Mucosa of rectum (tissue), 2 donors: ENCODE data around the gene CDC26.

Source experiments
- H3K27ac ChIP-seq, 2 donors: one replicate each; pipeline ENCODE4 v1.7.0; 2013; ENCODE audit warnings: inconsistent platforms in 2 of 2, low read depth in 2 of 2, low read length in 2 of 2
- H3K27me3 ChIP-seq, 2 donors: one replicate each; pipeline ENCODE4 v1.7.0; 2013; ENCODE audit warnings: low read length in 2 of 2; ENCODE audit not compliant: control insufficient read depth in 2 of 2, insufficient read depth in 2 of 2
- H3K36me3 ChIP-seq, 2 donors: one replicate each; pipeline ENCODE4 v1.7.0; 2013; ENCODE audit warnings: low read length in 2 of 2; ENCODE audit not compliant: control insufficient read depth in 2 of 2, insufficient read depth in 2 of 2
- H3K4me1 ChIP-seq, 2 donors: one replicate each; pipeline ENCODE4 v1.7.0; 2013; ENCODE audit warnings: low read length in 2 of 2, mild to moderate bottlenecking in 1 of 2; ENCODE audit not compliant: control insufficient read depth in 2 of 2, insufficient read depth in 2 of 2
- H3K4me3 ChIP-seq, 2 donors: one replicate each; pipeline ENCODE4 v1.7.0; 2013; ENCODE audit warnings: low read length in 2 of 2
- H3K9ac ChIP-seq, 2 donors: one replicate each; pipeline ENCODE4 v1.7.0; 2013; ENCODE audit warnings: low read length in 2 of 2, low read depth in 1 of 2, mild to moderate bottlenecking in 1 of 2
- H3K9me3 ChIP-seq, 2 donors: one replicate each; pipeline ENCODE4 v1.7.0; 2013; ENCODE audit warnings: low read length in 2 of 2; ENCODE audit not compliant: control insufficient read depth in 2 of 2
- donor health status: healthy.
- donor health status: Normal muscosa, but diverticular disease.

Gene CDC26

GRCh38 chr9:113223963-113224362 lies 51.4 kb downstream of the CDC26 start:
- no peak overlapping the region for H3K9ac ChIP-seq
- no peaks in the 10 kb centered on the region for H3K27me3 ChIP-seq
- no peaks in the 10 kb centered on the region for H3K36me3 ChIP-seq
- H3K4me1 ChIP-seq, result peaks cover 4 to 21% of the 10 kb centered on the region in 2 donors
- no peak overlapping the region for H3K4me3 ChIP-seq
- no peak overlapping the region for H3K27ac ChIP-seq
- H3K9me3 ChIP-seq, result no peaks in the 10 kb centered on the region

DNA sequence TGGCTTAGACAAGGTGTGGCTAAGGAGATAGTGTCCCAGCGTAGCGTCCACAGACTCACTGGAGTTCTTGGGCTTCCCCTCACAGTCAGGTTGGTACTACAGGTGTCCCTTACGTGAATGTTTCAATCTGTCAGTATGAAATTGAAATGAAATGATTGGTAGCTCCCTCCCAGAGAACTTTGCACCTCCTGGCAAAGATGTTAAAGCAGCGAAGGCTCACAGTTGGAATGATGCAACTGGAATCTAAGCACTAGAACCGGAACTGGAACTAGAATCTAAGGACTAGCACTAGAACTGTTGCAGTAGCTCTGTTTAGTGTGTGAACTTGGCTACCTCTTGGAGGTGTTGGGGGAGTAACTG lies 52.9 kb downstream of the CDC26 start:
- Histone ChIP-seq H3K4me1 (peaks cover 4 to 21% of the 10 kb centered on the region in 2 donors), H3K9ac (peak overlapping the region; percentile 94 to 98)

GRCh38 chr9:113221800-113222481 lies 53.4 kb downstream of the CDC26 start:
- Histone ChIP-seq H3K27ac (peak overlapping the region; percentile 81 to 85), H3K36me3 (no peaks in the 10 kb centered on the region), H3K4me3 (peak overlapping the region; percentile 95 to 96), H3K27me3 (no peaks in the 10 kb centered on the region), H3K4me1 (peaks cover 4 to 21% of the 10 kb centered on the region in 2 donors), H3K9ac (peak overlapping the region; percentile 94 to 98), H3K9me3 (no peaks in the 10 kb centered on the region)

More for the DNA sequence above, 52.9 kb downstream of the CDC26 start:
- Histone ChIP-seq H3K9me3 (no peaks in the 10 kb centered on the region), H3K27me3 (no peaks in the 10 kb centered on the region), H3K4me3 (peak overlapping the region; percentile 95 to 96), H3K36me3 (no peaks in the 10 kb centered on the region), H3K27ac (peak overlapping the region; percentile 81 to 85)

DNA sequence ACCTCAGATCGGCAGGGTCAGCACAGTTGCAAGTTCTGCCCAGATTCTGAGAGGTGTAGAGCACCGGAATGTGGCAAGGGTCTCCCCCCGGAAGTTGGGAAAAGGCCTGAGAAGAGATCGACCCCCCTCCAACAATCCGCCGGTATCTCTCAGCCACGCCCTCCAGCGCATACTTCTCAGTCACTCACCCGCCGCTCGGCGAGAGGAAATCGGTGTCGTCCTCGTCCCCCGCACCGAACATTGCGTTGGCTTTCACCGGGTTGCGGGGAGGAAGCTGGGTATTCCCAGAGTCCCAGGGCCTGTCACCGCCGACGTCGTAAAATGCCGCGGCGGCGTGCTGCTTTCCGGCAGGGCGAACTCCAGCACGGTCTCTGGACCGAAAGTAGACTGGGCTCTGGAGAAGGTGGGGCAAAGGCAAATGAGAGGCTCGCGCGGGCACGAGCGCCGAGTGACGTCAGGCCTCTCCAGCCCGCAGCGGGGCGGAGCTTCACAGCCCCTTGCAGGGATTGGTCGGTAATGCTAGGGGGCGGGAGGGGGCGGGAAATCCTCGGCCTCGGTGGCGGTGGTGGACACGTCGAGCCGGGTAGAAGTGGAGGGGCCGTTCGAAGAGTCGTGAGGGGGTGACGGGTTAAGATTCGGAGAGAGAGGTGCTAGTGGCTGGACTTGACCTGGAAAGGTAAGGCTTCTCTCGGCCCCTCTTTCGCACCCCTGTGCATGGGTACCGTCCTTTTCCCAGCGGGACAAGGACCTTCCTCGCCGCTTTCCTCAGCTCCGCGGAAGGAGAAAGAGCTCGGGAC lies 54.2 kb downstream of the CDC26 start, which contains the start of the genes FKBP15 and SLC31A1:
FKBP15 (minus strand) TSS at position 275 of the 797 bp plus-strand sequence; CDS start at position 241, 34 bp downstream.
SLC31A1 (plus strand) TSS at position 542 of the 797 bp plus-strand sequence. CDS start 34,605 bp downstream, outside the sequence.
- H3K9me3 ChIP-seq, result no peaks in the 10 kb centered on the region
- H3K4me3 ChIP-seq, result peak within 1 kb of the TSS; percentile 95 to 96
- H3K9ac ChIP-seq, result peak within 1 kb of the TSS; percentile 94 to 98
- H3K36me3 ChIP-seq, result no peaks in the 10 kb centered on the region
- no peaks in the 10 kb centered on the region for H3K27me3 ChIP-seq
- H3K4me1 ChIP-seq, result peaks cover 4 to 21% of the 10 kb centered on the region in 2 donors
- peak within 1 kb of the TSS; percentile 81 to 90 for H3K27ac ChIP-seq

DNA sequence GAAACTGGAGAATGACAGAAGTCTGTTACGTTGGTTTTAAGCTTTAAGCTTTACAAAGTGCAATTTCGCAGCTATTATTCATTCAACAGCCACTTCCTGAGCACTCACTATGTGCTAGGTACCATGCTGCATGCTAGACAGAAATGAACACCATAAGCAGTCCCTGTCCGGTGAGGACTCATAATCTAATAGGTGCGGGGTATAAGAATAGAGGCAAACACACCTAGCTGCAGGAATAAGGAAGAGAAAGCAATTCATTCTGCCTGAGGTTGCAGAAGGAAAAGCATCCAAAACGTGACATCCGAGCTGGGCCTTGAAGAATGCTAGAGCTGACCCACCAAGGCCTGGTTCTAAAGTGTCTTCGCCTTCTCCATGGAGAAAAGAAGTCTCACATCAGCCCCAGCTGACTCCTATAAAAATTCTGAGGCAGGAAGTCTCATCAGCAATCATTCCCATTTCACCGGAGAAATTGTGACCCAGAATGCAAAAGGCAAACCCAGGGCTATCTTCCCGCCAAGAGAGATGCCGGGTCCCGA lies 54.8 kb downstream of the CDC26 start:
- H3K36me3 ChIP-seq, result no peaks in the 10 kb centered on the region
- peak overlapping the region; percentile 69 to 90 for H3K27ac ChIP-seq
- peaks cover 4 to 21% of the 10 kb centered on the region in 2 donors for H3K4me1 ChIP-seq

DNA sequence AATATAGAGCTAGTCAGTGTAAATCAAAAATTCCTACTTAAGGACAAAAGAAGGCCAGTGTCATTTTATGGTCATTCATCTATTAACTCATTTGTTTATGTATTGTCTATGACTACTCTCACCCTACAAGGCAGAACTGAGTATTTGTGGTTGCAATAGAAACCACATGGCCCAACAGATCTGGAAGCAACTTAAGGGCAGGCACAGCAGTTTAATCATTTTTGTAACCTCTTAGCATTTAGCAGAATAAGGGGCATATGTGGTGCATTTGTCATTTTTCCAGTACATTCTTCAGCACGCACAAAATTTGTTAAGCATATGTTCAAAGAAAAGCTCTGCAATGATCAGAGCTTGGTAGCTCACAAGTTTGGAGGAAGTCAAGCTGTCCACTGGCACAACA lies 55.4 kb downstream of the CDC26 start:
- Histone ChIP-seq H3K36me3 (no peaks in the 10 kb centered on the region), H3K27ac (peak overlapping the region in 1 of 2 donors; percentile 26), H3K27me3 (no peaks in the 10 kb centered on the region), H3K9ac (peak overlapping the region in 1 of 2 donors; percentile 93), H3K4me3 (peak overlapping the region; percentile 32 to 96), H3K9me3 (no peaks in the 10 kb centered on the region), H3K4me1 (peaks cover 4 to 21% of the 10 kb centered on the region in 2 donors)

More for the DNA sequence above, 54.8 kb downstream of the CDC26 start:
- no peaks in the 10 kb centered on the region for H3K9me3 ChIP-seq
- H3K9ac ChIP-seq, result peak overlapping the region; percentile 93 to 94
- H3K27me3 ChIP-seq, result no peaks in the 10 kb centered on the region
- peak overlapping the region; percentile 84 to 96 for H3K4me3 ChIP-seq

DNA sequence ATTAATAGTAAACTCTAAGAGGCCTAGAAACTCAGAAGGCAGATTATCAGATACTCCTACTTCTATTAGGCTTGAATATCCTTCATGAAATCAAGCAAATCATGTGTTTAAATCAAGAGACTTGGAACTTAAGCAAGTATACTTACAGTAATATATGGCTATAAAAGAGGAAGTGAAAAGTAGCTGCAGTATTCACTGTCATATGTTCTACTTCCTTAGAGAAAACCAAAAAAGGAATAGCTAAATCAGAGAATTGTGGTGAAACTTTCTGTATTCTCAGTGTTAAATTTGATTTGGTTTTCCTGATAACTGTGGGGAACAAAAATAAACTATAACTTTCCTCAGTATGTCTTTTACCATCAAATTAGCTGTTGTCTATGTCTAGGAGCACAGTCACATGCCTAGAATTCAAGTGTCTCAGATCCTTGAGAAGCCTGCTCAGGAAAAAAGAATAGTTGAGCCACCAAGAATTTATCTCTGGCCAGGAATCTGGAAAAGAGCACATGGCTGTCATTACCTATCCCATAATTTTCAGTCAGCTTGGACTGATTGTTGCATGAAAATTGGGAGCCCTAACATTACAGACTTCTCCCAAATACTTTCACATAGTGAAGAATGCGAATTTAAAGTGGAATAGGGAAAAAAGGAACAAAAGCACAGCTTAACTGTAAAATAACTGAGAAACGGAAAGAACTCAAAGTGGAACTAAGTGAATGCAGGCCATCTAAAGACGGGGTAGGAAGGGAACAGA lies 56.0 kb downstream of the CDC26 start:
- H3K36me3 ChIP-seq, result no peaks in the 10 kb centered on the region
- H3K9ac ChIP-seq, result no peak overlapping the region
- H3K9me3 ChIP-seq, result no peaks in the 10 kb centered on the region
- H3K4me1 ChIP-seq, result peaks cover 4 to 21% of the 10 kb centered on the region in 2 donors
- H3K27ac ChIP-seq, result peak overlapping the region; percentile 26 to 31
- H3K27me3 ChIP-seq, result no peaks in the 10 kb centered on the region
- peak overlapping the region in 1 of 2 donors; percentile 96 for H3K4me3 ChIP-seq
